Thoracic aorta (tissue), 2 donors: ENCODE data around the gene PDE10A. TPM values are rescaled to one million over a fixed set of nuclear protein-coding genes. Genes with fewer than 3 reads are reported as not detected.

Experiments
- ATAC-seq: fragments of 150-250 bp; one replicate; pipeline ENCODE4 v1.8.0; 2017; ENCODE audit warnings: low read depth; ENCODE audit not compliant: insufficient number of reproducible peaks, low FRiP score
- DNase-seq: peaks from one replicate; pipeline ENCODE4 v3.0.0-alpha.2; 2020; ENCODE audit warnings: low spot score
- H3K27ac ChIP-seq, 2 donors: fragments of 200-600 bp; sonication (generic); 1 replicate in 1 of 2; 2 replicates in 1 of 2; pipeline ENCODE4 v1.5.1; 2016; ENCODE audit warnings: mild to moderate bottlenecking in 2 of 2, moderate library complexity in 2 of 2
- H3K27me3 ChIP-seq: fragments of 200-600 bp; sonication (generic); replicated peaks from 2 replicates; pipeline ENCODE4 v1.6.0; 2016; ENCODE audit warnings: mild to moderate bottlenecking; ENCODE audit not compliant: insufficient read depth
- H3K36me3 ChIP-seq: fragments of 200-600 bp; sonication (generic); one replicate; pipeline ENCODE4 v1.5.1; 2016
- H3K4me1 ChIP-seq, 2 donors: fragments of 200-600 bp; sonication (generic); 1 replicate in 1 of 2; 2 replicates in 1 of 2; pipeline versions ENCODE4 v1.5.1 to v1.6.0; 2016; ENCODE audit warnings: low read depth in 2 of 2, mild to moderate bottlenecking in 1 of 2; ENCODE audit not compliant: control insufficient read depth in 1 of 2
- H3K4me3 ChIP-seq: fragments of 200-600 bp; sonication (generic); 2 replicates; pipeline ENCODE4 v1.5.1; 2016; ENCODE audit warnings: mild to moderate bottlenecking
- H3K9me3 ChIP-seq: fragments of 200-600 bp; sonication (generic); 2 replicates; pipeline ENCODE4 v1.5.1; 2016
- CTCF ChIP-seq: fragments of 200-600 bp; sonication (generic); IDR thresholded peaks from one replicate; pipeline ENCODE4 v1.5.1; 2019; ENCODE audit warnings: antibody characterized with exemption
- total RNA-seq, 2 donors: library from RNA; depleted of rRNA; stranded (reverse); fragments of >200 nt; gene quantifications; one replicate each; pipeline versions ENCODE4 v1.1.0 to v1.2.3, GENCODE V29; 2016

PDE10A gene
- total RNA-seq, 2 donors from 2014 or later, result 7.0 to 20.8 TPM

DNA sequence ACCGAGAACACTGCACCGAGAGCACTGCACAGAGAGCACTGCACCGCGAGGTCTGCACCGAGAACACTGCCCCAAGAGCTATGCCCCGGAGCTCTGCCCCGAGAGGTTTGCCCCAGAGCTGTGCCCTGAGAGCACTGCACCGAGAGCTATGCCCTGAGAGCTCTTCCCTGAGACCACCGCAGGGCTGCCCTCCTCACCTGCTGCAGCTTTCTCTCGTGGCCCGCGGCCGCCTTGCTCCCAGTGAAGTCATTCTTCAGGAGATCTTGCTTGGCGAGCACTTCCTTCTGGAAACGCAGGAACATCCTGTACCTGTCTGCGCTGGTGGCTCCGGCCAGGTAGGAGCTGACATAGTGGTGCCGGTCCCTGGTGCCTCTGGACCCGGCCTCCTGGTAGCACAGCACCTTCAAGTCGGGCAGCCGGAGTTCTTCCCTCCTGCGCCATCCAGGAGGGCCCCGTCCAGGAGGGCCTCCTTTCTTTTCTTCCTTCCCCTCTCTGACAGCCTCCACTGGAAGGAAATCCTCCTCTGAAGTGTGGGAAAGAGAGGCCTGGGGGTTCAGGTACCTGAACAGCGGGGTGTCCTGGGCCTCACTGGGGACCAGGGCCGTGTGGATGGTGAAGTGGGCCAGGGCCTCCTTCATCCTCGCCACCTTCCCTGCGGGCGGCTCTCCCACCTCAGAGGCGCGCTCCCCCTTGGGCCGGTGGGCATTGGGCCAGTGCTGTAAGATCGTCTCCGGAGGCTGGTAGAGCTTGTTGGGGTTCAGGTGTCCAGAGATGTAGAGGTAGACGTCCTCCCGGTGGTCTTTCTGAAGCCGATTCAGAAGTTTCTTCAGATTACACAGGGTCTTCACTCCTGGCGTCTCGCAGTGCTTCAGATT is 361.4 kb downstream of the PDE10A start:
- no peak for DNase-seq
- H3K4me1 ChIP-seq, result no peaks in the 10 kb centered on the region
- H3K4me3 ChIP-seq, result no peak overlapping the region
- no peak for TF ChIP-seq CTCF
- H3K27me3 ChIP-seq, result no peaks in the 10 kb centered on the region
- no peak for ATAC-seq
- no peak overlapping the region for H3K27ac ChIP-seq
- H3K36me3 ChIP-seq, result no peaks in the 10 kb centered on the region
- no peaks in the 10 kb centered on the region for H3K9me3 ChIP-seq

- Histone ChIP-seq H3K36me3 (no peaks in the 10 kb centered on the region), H3K4me3 (no peak overlapping the region), H3K27ac (no peak overlapping the region), H3K4me1 (no peaks in the 10 kb centered on the region), H3K9me3 (no peaks in the 10 kb centered on the region), H3K27me3 (no peaks in the 10 kb centered on the region)
- TF ChIP-seq CTCF, result no peak
- no peak for ATAC-seq
- no peak for DNase-seq
Measured at GRCh38 chr6:165300422-165300936, 362.6 kb downstream of the PDE10A start.

GRCh38 chr6:165298875-165299274 is 364.2 kb downstream of the PDE10A start:
- no peaks in the 10 kb centered on the region for H3K36me3 ChIP-seq
- no peak overlapping the region for H3K27ac ChIP-seq
- no peak for TF ChIP-seq CTCF
- DNase-seq (no peak), ATAC-seq (no peak)
- H3K4me3 ChIP-seq, result no peak overlapping the region
- no peaks in the 10 kb centered on the region for H3K9me3 ChIP-seq
- H3K27me3 ChIP-seq, result no peaks in the 10 kb centered on the region
- H3K4me1 ChIP-seq, result no peaks in the 10 kb centered on the region

- no peak for ATAC-seq
Measured at GRCh38 chr6:165298402-165298801, 364.6 kb downstream of the PDE10A start.

More at GRCh38 chr6:165298402-165298801, 364.6 kb downstream of the PDE10A start:
- TF ChIP-seq CTCF, result no peak
- no peak overlapping the region for H3K4me3 ChIP-seq
- H3K36me3 ChIP-seq, result no peaks in the 10 kb centered on the region
- no peaks in the 10 kb centered on the region for H3K4me1 ChIP-seq
- no peak for DNase-seq
- no peaks in the 10 kb centered on the region for H3K9me3 ChIP-seq
- H3K27me3 ChIP-seq, result no peaks in the 10 kb centered on the region
- no peak overlapping the region for H3K27ac ChIP-seq
